Stimulated activated CD8-positive, alpha-beta memory T cell treated with anti-CD3 and anti-CD28 coated beads, Interleukin-2, amount 100 ng/mL, for 48 hours (primary cell): ENCODE measurements around the gene F9.
"Not testable (repeated sequence)": the region's sequence is repeated elsewhere in the genome, so short reads cannot be mapped to it uniquely, and the experiment has no call there.

Experiments
- DNase-seq, 2 donors: peaks; one replicate each; pipeline ENCODE4 v3.0.0-alpha.2; 2020; ENCODE audit warnings: low read depth in 2 of 2

The F9 gene

DNA sequence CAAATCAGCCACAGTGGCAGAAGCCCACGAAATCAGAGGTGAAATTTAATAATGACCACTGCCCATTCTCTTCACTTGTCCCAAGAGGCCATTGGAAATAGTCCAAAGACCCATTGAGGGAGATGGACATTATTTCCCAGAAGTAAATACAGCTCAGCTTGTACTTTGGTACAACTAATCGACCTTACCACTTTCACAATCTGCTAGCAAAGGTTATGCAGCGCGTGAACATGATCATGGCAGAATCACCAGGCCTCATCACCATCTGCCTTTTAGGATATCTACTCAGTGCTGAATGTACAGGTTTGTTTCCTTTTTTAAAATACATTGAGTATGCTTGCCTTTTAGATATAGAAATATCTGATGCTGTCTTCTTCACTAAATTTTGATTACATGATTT is at the start of gene F9:
F9 (plus strand) TSS at position 190 of the 400 bp plus-strand sequence; CDS start at position 216, 26 bp downstream.
- DNase-seq, result no peak

DNA sequence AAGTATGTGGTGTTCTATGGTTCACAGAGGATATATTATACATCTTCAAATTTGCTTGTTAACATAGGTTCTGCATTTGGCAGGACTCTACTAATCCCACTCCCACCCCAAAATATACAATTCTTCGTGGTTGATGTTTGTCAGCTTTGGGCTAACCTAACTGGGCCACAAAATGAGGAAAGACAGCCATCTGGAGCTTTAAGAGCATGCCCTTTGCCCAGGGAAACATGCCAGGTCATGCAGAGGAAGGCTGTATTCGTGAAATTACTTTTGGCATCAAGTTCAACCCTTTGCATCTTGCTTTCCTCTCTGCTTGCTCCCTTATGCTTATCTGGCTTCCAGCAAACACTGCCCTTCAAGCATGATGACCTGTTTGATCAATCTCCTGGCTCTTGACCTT is 46.8 kb upstream of the F9 start:
- no peak for DNase-seq

DNA sequence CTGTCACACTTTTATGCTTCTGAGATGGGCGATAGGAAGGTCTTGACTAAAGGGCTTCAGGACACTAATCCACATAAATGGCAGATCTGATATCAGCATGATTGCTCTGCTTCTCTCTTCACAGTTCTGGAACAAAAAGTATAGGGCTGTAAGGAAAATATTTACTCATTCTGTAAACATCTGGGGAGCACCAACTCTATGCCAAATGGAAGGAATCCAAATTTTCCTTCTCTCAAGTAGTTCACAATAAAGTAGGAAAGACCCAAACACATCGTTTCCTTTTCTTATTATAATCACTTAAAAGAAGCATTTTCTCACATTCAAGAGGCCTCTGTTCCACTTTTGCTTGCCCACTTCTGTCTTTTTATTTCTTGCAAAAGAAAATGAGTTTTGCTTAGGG is 45.9 kb upstream of the F9 start:
- no peak for DNase-seq

GRCh38 chrX:139495324-139495723 is 35.2 kb upstream of the F9 start:
- no peak for DNase-seq

GRCh38 chrX:139506333-139506732 is 24.2 kb upstream of the F9 start:
- no peak for DNase-seq

GRCh38 chrX:139508099-139508498 is 22.4 kb upstream of the F9 start:
- no peak for DNase-seq

DNA sequence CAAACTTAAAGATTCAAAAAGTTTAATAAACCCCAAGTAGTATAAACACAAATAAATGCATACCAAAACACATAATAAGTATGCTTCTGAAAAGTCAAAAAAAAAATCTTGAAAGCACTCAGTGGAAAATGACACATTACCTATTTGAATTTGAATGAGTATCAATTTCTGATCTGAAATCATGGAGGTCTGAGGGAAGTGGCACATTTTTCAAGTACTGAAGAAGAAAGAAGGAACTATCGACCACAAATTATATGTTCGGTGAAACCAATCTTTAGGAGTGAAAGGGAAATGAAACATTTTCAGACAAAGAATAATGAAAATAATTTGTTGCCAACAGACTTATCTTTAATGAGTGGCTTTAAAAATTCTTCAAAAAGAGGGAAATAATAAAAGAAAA is 12.1 kb upstream of the F9 start:
- no peak for DNase-seq

DNA sequence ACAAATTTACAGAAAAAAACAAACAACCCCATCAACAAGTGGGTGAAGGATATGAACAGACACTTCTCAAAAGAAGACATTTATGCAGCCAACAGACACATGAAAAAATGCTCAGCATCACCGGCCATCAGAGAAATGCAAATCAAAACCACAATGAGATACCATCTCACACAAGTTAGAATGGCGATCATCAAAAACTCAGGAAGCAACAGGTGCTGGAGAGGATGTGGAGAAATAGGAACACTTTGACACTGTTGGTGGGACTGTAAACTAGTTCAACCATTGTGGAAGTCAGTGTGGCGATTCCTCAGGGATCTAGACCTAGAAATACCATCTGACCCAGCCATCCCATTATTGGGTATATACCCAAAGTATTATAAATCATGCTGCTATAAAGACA is 1.7 kb upstream of the F9 start:
- DNase-seq, result not testable (repeated sequence)

GRCh38 chrX:139532834-139533233 is 2.3 kb downstream of the F9 start:
- DNase-seq, result no peak

- DNase-seq, result no peak
Measured at GRCh38 chrX:139533444-139533843, 2.9 kb downstream of the F9 start.

GRCh38 chrX:139538907-139539790 is 8.6 kb downstream of the F9 start:
- no peak for DNase-seq

GRCh38 chrX:139542652-139543051 is 12.1 kb downstream of the F9 start:
- DNase-seq, result no peak

DNA sequence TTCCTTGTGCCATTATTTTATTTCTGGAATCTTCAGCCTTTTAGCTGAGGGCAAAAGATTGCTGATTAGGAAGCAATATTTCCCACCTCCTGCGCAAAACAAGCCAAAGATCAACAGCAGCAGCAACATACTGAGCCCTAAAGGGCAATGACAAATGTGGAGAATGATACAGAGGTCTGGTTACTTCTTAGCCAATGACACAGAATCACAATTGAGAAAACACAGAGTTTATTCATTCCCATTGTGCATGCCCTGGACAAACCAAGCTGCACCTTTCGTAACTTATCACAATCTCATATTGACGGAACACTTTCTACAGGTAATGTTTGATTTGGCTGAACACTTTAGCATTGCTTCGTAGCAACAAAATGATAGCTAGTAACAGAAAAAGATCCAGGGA is 13.4 kb downstream of the F9 start:
- no peak for DNase-seq

GRCh38 chrX:139544591-139544990 is 14.1 kb downstream of the F9 start:
- no peak for DNase-seq

- no peak for DNase-seq
Measured at GRCh38 chrX:139554376-139554775, 23.8 kb downstream of the F9 start.

DNA sequence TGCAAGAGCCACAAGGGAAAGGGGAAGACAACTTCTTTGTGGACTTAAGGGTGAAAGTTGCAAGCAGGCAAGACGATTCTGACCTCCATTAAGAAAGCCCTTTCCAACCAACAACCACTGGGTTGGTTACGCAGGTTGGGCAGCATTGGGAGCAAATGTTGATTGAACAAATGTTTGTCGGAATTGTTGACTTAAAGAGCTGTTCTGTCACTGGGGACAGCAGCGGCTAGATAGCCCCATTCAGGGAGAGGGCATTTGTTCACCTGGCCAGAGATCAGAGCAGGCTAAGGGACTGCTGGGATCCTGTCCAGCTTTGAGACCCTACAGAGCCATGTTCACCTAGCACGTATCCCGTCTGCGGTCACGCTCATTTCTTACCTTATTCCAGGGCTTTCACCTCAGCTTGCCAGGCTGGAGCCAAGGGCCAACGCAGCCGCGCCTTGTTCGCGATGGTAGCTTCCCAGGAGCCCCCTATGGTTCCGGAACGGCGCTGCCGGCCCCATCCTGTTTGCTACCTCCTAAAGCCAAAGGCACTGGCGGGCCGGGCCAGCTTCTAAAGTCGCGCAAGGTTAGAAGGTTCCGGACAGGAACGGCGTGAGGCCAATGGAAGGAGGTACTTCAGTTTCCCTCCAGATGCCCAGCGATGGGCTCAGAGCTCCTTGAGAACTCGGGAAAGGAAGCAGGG is 24.6 kb downstream of the F9 start:
- no peak for DNase-seq

- no peak for DNase-seq
Measured at GRCh38 chrX:139559383-139560042, 29.0 kb downstream of the F9 start.

DNA sequence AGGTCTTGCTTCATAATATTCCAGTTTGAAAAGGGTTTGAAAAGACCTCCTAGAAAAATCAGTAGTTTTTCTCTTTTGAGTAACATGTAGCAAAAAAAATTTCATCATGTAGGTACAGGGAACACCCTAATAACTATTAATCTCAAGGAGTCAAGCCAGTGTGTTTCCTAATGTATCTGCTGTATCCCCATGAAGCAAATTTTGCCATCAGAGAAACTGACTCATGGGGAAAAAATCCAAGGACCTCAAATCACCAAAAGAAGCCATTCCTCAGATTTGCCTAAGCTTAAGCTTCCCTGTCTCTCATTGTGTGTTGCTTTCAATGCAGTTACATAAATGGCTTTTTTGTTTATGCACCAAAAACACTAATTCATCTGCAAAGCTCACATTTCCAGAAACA is 29.7 kb downstream of the F9 start:
- DNase-seq, result no peak

DNA sequence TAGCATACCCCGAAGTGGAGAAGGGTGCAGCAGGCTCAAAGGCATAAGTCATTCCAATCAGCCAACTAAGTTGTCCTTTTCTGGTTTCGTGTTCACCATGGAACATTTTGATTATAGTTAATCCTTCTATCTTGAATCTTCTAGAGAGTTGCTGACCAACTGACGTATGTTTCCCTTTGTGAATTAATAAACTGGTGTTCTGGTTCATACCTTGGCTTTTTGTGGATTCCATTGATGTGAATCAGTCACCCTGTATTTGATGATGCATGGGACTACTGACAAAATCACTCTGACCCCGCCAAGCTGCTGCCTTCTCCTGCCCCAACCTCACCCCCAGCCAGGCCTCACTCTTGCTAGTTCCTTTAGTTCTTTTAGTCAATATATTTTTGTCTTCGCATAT is 32.7 kb downstream of the F9 start:
- DNase-seq, result no peak

- DNase-seq, result no peak
Measured at GRCh38 chrX:139566981-139567380, 36.4 kb downstream of the F9 start.

- DNase-seq, result no peak
Measured at GRCh38 chrX:139581068-139581467, 50.5 kb downstream of the F9 start.

DNA sequence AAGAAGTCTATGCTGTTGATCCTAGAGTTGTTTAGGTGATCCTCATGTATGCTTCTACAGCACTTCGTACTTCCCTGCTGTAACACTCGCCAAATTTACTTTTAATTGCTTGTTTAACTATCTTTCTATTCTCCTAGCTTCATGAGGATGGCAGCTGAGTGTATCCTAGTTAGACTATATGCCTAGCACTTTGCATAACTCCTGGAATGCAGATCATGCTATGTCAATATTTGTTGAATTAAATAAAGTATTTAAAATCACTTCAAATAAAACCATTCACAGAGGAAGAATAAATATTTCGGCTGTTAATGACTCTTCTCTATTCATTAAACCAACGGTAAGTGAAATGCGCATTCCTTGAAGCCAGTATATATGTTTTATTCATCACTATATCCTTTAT is 55.1 kb downstream of the F9 start:
- DNase-seq, result no peak

DNA sequence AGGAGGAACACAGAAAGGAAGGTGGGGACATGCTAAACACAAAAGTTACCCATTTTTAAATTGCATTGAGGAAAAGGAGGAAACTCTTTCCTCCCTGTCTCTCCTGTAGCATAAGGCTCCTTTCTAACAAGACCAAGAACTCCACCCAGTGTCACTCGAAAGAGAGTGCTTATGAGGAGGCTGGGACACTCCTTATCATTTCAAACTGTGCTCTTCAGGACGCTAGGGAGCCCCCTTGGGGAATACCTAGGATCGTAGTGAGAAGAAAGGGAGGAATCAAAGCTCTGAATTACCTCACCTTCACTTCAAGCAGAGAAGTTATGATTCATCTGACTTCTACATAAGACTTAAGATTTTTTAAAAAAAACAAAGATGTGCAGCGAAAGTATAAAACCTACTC is 65.5 kb downstream of the F9 start:
- DNase-seq, result no peak
